ENCODE results near the gene TBC1D17. TPM values are rescaled to one million over a fixed set of nuclear protein-coding genes. Genes with fewer than 3 reads are reported as not detected.

TBC1D17 gene
- polyA plus RNA-seq, 1 donor from 2014 or later, result 13.1 TPM

DNA sequence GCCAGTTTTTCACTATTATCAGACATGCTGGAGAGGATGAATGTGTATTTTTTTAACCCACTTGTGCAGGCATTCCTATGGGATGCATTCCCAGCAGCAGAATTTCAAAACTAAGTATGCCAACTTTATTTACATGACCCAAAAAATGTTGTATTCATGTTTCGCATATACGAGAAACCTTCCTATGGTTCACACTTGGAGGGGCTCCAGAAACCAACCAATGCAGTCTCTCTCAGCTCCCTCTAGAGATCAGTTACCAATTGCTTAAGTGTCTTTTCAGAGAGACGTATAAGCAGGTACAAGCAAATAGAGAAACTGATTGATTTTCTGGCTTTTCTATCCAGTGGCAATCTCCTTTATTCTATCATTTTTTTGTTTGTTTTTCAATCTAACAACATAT lies 32.1 kb upstream of the TBC1D17 start:
- Histone ChIP-seq H3K36me3 (ENCODE audit: insufficient read depth, low read length) (peaks cover 7% of the 10 kb centered on the region), H3K27ac (ENCODE audit: low read length) (no peak overlapping the region), H2AFZ (ENCODE audit: low read depth, low read length) (no peak overlapping the region), H3K79me2 (replicated peaks; ENCODE audit: insufficient read depth, low read length) (no peaks in the 10 kb centered on the region), H4K20me1 (ENCODE audit: insufficient read depth) (no peaks in the 10 kb centered on the region), H3K4me3 (ENCODE audit: low read length) (no peak overlapping the region), H3K9me3 (ENCODE audit: low read length) (no peaks in the 10 kb centered on the region), H3K4me2 (ENCODE audit: low read length) (no peak overlapping the region), H3K9ac (ENCODE audit: low read length) (no peak overlapping the region), H3K27me3 (ENCODE audit: insufficient read depth, low read depth, low read length) (no peaks in the 10 kb centered on the region), H3F3A (ENCODE audit: insufficient read depth, low read length, poor library complexity, severe bottlenecking) (no peaks in the 10 kb centered on the region), H3K9me2 (ENCODE audit: insufficient read depth, low read length) (no peaks in the 10 kb centered on the region)
- TF ChIP-seq, protein P1, sequence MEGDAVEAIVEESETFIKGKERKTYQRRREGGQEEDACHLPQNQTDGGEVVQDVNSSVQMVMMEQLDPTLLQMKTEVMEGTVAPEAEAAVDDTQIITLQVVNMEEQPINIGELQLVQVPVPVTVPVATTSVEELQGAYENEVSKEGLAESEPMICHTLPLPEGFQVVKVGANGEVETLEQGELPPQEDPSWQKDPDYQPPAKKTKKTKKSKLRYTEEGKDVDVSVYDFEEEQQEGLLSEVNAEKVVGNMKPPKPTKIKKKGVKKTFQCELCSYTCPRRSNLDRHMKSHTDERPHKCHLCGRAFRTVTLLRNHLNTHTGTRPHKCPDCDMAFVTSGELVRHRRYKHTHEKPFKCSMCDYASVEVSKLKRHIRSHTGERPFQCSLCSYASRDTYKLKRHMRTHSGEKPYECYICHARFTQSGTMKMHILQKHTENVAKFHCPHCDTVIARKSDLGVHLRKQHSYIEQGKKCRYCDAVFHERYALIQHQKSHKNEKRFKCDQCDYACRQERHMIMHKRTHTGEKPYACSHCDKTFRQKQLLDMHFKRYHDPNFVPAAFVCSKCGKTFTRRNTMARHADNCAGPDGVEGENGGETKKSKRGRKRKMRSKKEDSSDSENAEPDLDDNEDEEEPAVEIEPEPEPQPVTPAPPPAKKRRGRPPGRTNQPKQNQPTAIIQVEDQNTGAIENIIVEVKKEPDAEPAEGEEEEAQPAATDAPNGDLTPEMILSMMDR (IDR thresholded peaks at IDR 0.05; ENCODE audit: poor library complexity, severe bottlenecking), result no peak
- TF ChIP-seq, protein P2, sequence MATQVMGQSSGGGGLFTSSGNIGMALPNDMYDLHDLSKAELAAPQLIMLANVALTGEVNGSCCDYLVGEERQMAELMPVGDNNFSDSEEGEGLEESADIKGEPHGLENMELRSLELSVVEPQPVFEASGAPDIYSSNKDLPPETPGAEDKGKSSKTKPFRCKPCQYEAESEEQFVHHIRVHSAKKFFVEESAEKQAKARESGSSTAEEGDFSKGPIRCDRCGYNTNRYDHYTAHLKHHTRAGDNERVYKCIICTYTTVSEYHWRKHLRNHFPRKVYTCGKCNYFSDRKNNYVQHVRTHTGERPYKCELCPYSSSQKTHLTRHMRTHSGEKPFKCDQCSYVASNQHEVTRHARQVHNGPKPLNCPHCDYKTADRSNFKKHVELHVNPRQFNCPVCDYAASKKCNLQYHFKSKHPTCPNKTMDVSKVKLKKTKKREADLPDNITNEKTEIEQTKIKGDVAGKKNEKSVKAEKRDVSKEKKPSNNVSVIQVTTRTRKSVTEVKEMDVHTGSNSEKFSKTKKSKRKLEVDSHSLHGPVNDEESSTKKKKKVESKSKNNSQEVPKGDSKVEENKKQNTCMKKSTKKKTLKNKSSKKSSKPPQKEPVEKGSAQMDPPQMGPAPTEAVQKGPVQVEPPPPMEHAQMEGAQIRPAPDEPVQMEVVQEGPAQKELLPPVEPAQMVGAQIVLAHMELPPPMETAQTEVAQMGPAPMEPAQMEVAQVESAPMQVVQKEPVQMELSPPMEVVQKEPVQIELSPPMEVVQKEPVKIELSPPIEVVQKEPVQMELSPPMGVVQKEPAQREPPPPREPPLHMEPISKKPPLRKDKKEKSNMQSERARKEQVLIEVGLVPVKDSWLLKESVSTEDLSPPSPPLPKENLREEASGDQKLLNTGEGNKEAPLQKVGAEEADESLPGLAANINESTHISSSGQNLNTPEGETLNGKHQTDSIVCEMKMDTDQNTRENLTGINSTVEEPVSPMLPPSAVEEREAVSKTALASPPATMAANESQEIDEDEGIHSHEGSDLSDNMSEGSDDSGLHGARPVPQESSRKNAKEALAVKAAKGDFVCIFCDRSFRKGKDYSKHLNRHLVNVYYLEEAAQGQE (IDR thresholded peaks at IDR 0.05; ENCODE audit: borderline replicate concordance), result no peak
- TF ChIP-seq TAF1 (IDR thresholded peaks at IDR 0.05; ENCODE audit: low read depth), result no peak
- no peak for TF ChIP-seq POLR2AphosphoS5 (IDR thresholded peaks at IDR 0.05)
- TF ChIP-seq MXI1 (conservative IDR thresholded peaks at IDR 0.05; ENCODE audit: poor library complexity, severe bottlenecking), result no peak
- no peak for TF ChIP-seq RAD21 (conservative IDR thresholded peaks at IDR 0.05)
- TF ChIP-seq SMC3 (conservative IDR thresholded peaks at IDR 0.05; ENCODE audit: poor library complexity), result no peak
- TF ChIP-seq EP300 (conservative IDR thresholded peaks at IDR 0.05; ENCODE audit: poor library complexity, severe bottlenecking), result no peak
- TF ChIP-seq EZH2 (IDR thresholded peaks at IDR 0.05; ENCODE audit: borderline replicate concordance, insufficient read depth, low read length, poor library complexity, severe bottlenecking), result no peak

DNA sequence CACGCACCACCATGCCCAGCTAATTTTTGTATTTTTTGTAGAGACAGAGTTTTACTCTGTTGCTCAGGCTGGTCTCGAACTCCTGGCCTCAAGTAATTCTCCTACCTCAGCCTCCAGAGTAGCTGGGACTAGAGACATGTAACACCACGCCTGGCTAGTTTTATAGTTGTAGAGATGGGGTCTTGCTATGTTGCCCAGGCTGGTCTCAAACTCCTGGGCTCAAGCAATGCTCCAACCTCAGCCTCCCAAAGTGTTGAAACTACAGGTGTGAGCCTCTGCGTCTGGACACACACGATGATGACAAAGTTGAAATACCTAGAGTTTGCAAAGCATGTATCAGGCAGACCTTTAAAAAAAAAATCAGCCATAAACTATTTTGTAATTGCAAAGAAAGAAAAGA lies 31.1 kb upstream of the TBC1D17 start:
- TF ChIP-seq EZH2 (IDR thresholded peaks at IDR 0.05; ENCODE audit: borderline replicate concordance, insufficient read depth, low read length, poor library complexity, severe bottlenecking), result no peak
- TF ChIP-seq SMC3 (conservative IDR thresholded peaks at IDR 0.05; ENCODE audit: poor library complexity), result no peak
- TF ChIP-seq, protein P1 (IDR thresholded peaks at IDR 0.05; ENCODE audit: poor library complexity, severe bottlenecking), result no peak
- TF ChIP-seq POLR2AphosphoS5 (IDR thresholded peaks at IDR 0.05), result no peak
- no peak for TF ChIP-seq MXI1 (conservative IDR thresholded peaks at IDR 0.05; ENCODE audit: poor library complexity, severe bottlenecking)
- TF ChIP-seq, protein P2 (IDR thresholded peaks at IDR 0.05; ENCODE audit: borderline replicate concordance), result no peak
- TF ChIP-seq TAF1 (IDR thresholded peaks at IDR 0.05; ENCODE audit: low read depth), result no peak
- no peak for TF ChIP-seq EP300 (conservative IDR thresholded peaks at IDR 0.05; ENCODE audit: poor library complexity, severe bottlenecking)
- no peak for TF ChIP-seq RAD21 (conservative IDR thresholded peaks at IDR 0.05)
- Histone ChIP-seq H2AFZ (ENCODE audit: low read depth, low read length) (no peak overlapping the region), H4K20me1 (ENCODE audit: insufficient read depth) (no peaks in the 10 kb centered on the region), H3K36me3 (ENCODE audit: insufficient read depth, low read length) (peaks cover 4% of the 10 kb centered on the region), H3K9ac (ENCODE audit: low read length) (no peak overlapping the region), H3K4me2 (ENCODE audit: low read length) (no peak overlapping the region), H3K27ac (ENCODE audit: low read length) (no peak overlapping the region), H3K4me3 (ENCODE audit: low read length) (no peak overlapping the region), H3K79me2 (replicated peaks; ENCODE audit: insufficient read depth, low read length) (no peaks in the 10 kb centered on the region), H3F3A (ENCODE audit: insufficient read depth, low read length, poor library complexity, severe bottlenecking) (no peaks in the 10 kb centered on the region), H3K9me3 (ENCODE audit: low read length) (no peaks in the 10 kb centered on the region), H3K9me2 (ENCODE audit: insufficient read depth, low read length) (no peaks in the 10 kb centered on the region), H3K27me3 (ENCODE audit: insufficient read depth, low read depth, low read length) (no peaks in the 10 kb centered on the region)

Measured in neural cell (in vitro differentiated cells).